GM23338 (cell line): ENCODE measurements around the gene GTF3C2.

Source experiments
- CREB1 ChIP-seq: fragments of 250-450 bp; sonication (Bioruptor Pico); IDR thresholded peaks from 2 replicates; pipeline ENCODE4 v1.5.0; 2020; ENCODE audit warnings: low read depth, mild to moderate bottlenecking, moderate library complexity
- CTCF ChIP-seq, 2 experiments: fragments of 200-600 bp in 1 of 2; sonication (generic) in 1 of 2; conservative IDR thresholded peaks; 2 replicates each; pipeline versions ENCODE4 v1.5.1 to v1.6.1; 2016 to 2017; ENCODE audit warnings: antibody characterized with exemption in 2 of 2, low read depth in 2 of 2, mild to moderate bottlenecking in 2 of 2, moderate library complexity in 1 of 2
- EZH2 ChIP-seq: fragments of 200-600 bp; sonication (generic); IDR thresholded peaks from one replicate; pipeline ENCODE4 v1.8.0; 2017; ENCODE audit warnings: antibody characterized with exemption, mild to moderate bottlenecking, low read depth; ENCODE audit not compliant: unreplicated experiment
- EZH2phosphoT487 ChIP-seq: fragments of 200-600 bp; sonication (generic); IDR thresholded peaks from one replicate; pipeline ENCODE4 v1.8.1; 2018; ENCODE audit warnings: antibody characterized with exemption; ENCODE audit not compliant: unreplicated experiment
- POLR2AphosphoS5 ChIP-seq: IDR thresholded peaks from 2 replicates; pipeline ENCODE4 v1.6.1; 2016; ENCODE audit warnings: antibody characterized with exemption, low read depth
- REST ChIP-seq: IDR thresholded peaks from one replicate; pipeline ENCODE4 v1.6.1; 2018; ENCODE audit warnings: antibody characterized with exemption; ENCODE audit not compliant: unreplicated experiment
- TF ChIP-seq, protein P1 (sequence below): IDR thresholded peaks from 2 replicates; pipeline ENCODE4 v1.6.1; 2016; ENCODE audit warnings: antibody characterized with exemption

GRCh38 chr2:27372937-27373336, 16.4 kb upstream of the GTF3C2 start:
- TF ChIP-seq CTCF (conservative IDR thresholded peaks at IDR 0.05; ENCODE audit: low read depth in 2 of 2) (no peak), EZH2 (no peak), POLR2AphosphoS5 (no peak), EZH2phosphoT487 (no peak), REST (no peak), CREB1 (CRISPR knock-in tag) (no peak)
- TF ChIP-seq, protein P1, sequence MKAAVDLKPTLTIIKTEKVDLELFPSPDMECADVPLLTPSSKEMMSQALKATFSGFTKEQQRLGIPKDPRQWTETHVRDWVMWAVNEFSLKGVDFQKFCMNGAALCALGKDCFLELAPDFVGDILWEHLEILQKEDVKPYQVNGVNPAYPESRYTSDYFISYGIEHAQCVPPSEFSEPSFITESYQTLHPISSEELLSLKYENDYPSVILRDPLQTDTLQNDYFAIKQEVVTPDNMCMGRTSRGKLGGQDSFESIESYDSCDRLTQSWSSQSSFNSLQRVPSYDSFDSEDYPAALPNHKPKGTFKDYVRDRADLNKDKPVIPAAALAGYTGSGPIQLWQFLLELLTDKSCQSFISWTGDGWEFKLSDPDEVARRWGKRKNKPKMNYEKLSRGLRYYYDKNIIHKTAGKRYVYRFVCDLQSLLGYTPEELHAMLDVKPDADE, result no peak
